BJ (cell line): Measurements from ENCODE around the gene CCDC57. TPM values are rescaled to one million over a fixed set of nuclear protein-coding genes. Genes with fewer than 3 reads are reported as not detected.
"Not testable (repeated sequence)": the region's sequence is repeated elsewhere in the genome, so short reads cannot be mapped to it uniquely, and the experiment has no call there.

Experiments
- CTCF ChIA-PET: fragments of 350-600 bp; formaldehyde crosslinking; extraction: SDS; loops from one replicate; lab custom pipeline; 2021; ENCODE audit warnings: antibody characterized with exemption, inconsistent platforms; lab: Yijun Ruan, JAX
- POLR2A ChIA-PET: fragments of 300-600 bp; sonication (Branson Sonifier 250); formaldehyde crosslinking; extraction: SDS; loops from one replicate; lab custom pipeline; 2021; ENCODE audit warnings: antibody characterized with exemption; lab: Charles Lee
- DNase-seq: peaks from one replicate; pipeline ENCODE4 v3.0.0-alpha.2; 2011; ENCODE audit warnings: low read depth
- H3K27me3 ChIP-seq: 2 replicates; pipeline ENCODE4 v1.6.0; 2011; ENCODE audit warnings: low read length; ENCODE audit not compliant: control insufficient read depth, insufficient read depth
- H3K36me3 ChIP-seq: 2 replicates; pipeline ENCODE4 v1.5.1; 2011; ENCODE audit warnings: low read length; ENCODE audit not compliant: control insufficient read depth, insufficient read depth
- H3K4me3 ChIP-seq: 2 replicates; pipeline ENCODE4 v1.5.1; 2011; ENCODE audit warnings: low read depth, mild to moderate bottlenecking, control low read depth, low read length
- CTCF ChIP-seq: IDR thresholded peaks from 2 replicates; pipeline ENCODE4 v1.5.1; 2011; ENCODE audit warnings: low read depth, mild to moderate bottlenecking, control low read depth, inconsistent platforms, low read length, moderate library complexity; ENCODE audit not compliant: insufficient read depth
- polyA plus RNA-seq: library from polyadenylated mRNA; depleted of rRNA; stranded (reverse); fragments of >200 nt; gene quantifications from 2 replicates; pipeline ENCODE4 v1.2.3, GENCODE V29; 2011

CCDC57 gene
- polyA plus RNA-seq, 1 experiment: 15.4 TPM

- Histone ChIP-seq H3K36me3 (no peaks in the 10 kb centered on the region), H3K27me3 (no peaks in the 10 kb centered on the region), H3K4me3 (no peak overlapping the region)
- CTCF ChIA-PET: interaction anchor here (0.7 to 0.8 kb wide), 2 partner anchors 11 to 15 kb away, joined by 3 read pairs; no protein-coding TSS in a partner anchor
- no peak for DNase-seq
- POLR2A ChIA-PET: no interaction called here
- no peak for TF ChIP-seq CTCF
These were observed 78.5 kb downstream of the CCDC57 start for GRCh38 chr17:82134101-82134500.

- POLR2A ChIA-PET: not testable (repeated sequence)
- CTCF ChIA-PET: interaction anchor here (0.6 kb wide), 1 partner anchor 103 kb away, joined by 3 read pairs; no protein-coding TSS in a partner anchor
- peak; percentile 23 for DNase-seq
These were observed 79.3 kb downstream of the CCDC57 start for GRCh38 chr17:82133166-82133953.

GRCh38 chr17:82129095-82129494 is 83.5 kb downstream of the CCDC57 start:
- CTCF ChIA-PET: no interaction called here
- no peak for DNase-seq
- TF ChIP-seq CTCF: no peak; the same call in 1 of the 2 replicates
- Histone ChIP-seq H3K4me3 (no peak overlapping the region), H3K27me3 (no peaks in the 10 kb centered on the region), H3K36me3 (peaks cover 6% of the 10 kb centered on the region)
- POLR2A ChIA-PET: no interaction called here

More at GRCh38 chr17:82133166-82133953, 79.3 kb downstream of the CCDC57 start:
- H3K4me3 ChIP-seq, H3K36me3 ChIP-seq, H3K27me3 ChIP-seq: not testable (repeated sequence)

- peaks cover 8% of the 10 kb centered on the region for H3K36me3 ChIP-seq
- H3K4me3 ChIP-seq: no peak overlapping the region
- H3K27me3 ChIP-seq: no peaks in the 10 kb centered on the region
- no peak for DNase-seq
- CTCF ChIA-PET: no interaction called here
- TF ChIP-seq CTCF: no peak
- POLR2A ChIA-PET: no interaction called here
These were observed 84.4 kb downstream of the CCDC57 start for GRCh38 chr17:82128287-82128686.

GRCh38 chr17:82127704-82128103 is 84.9 kb downstream of the CCDC57 start:
- Histone ChIP-seq H3K4me3 (no peak overlapping the region), H3K36me3 (peaks cover 8% of the 10 kb centered on the region), H3K27me3 (no peaks in the 10 kb centered on the region)
- ChIA-PET CTCF (no interaction called here), POLR2A (no interaction called here)
- no peak for TF ChIP-seq CTCF
- no peak for DNase-seq

- POLR2A ChIA-PET: no interaction called here
- peaks cover 8% of the 10 kb centered on the region for H3K36me3 ChIP-seq
These were observed 85.4 kb downstream of the CCDC57 start for GRCh38 chr17:82127315-82127595.

More at GRCh38 chr17:82127315-82127595, 85.4 kb downstream of the CCDC57 start:
- no peak for TF ChIP-seq CTCF
- CTCF ChIA-PET: no interaction called here
- no peak for DNase-seq
- no peak overlapping the region for H3K4me3 ChIP-seq
- no peaks in the 10 kb centered on the region for H3K27me3 ChIP-seq
